Adrenal gland (tissue), 12 donors: ENCODE data around the gene PWWP2B. TPM values are rescaled to one million over a fixed set of nuclear protein-coding genes. Genes with fewer than 3 reads are reported as not detected.

ENCODE experiments used
- DNase-seq, 7 donors: peaks; one replicate each; pipeline ENCODE4 v3.0.0-alpha.2; 2019 to 2020
- H3K27ac ChIP-seq, 5 donors: fragments of 200-600 bp; sonication (generic) in 4 of 5; 1 replicate in 3 of 5; 2 replicates in 2 of 5; pipeline versions ENCODE4 v1.5.1 to v1.8.0; 2016 to 2020; ENCODE audit warnings: mild to moderate bottlenecking in 1 of 5
- H3K27me3 ChIP-seq: fragments of 200-600 bp; 2 replicates; pipeline ENCODE4 v1.8.0; 2021
- H3K36me3 ChIP-seq, 2 donors: fragments of 200-600 bp; replicated peaks in 1 of 2; 1 replicate in 1 of 2; 2 replicates in 1 of 2; pipeline versions ENCODE4 v1.5.1 to v1.8.0; 2018 to 2022
- H3K4me1 ChIP-seq, 2 donors: fragments of 200-600 bp; replicated peaks in 1 of 2; 1 replicate in 1 of 2; 2 replicates in 1 of 2; pipeline versions ENCODE4 v1.5.1 to v1.8.0; 2018 to 2021
- H3K4me3 ChIP-seq, 4 donors: fragments of 200-600 bp; sonication (generic) in 3 of 4; one replicate each; pipeline ENCODE4 v1.5.1; 2016 to 2018
- H3K9me3 ChIP-seq, 3 donors: fragments of 200-600 bp; sonication (generic) in 1 of 3; replicated peaks in 1 of 3; 1 replicate in 2 of 3; 2 replicates in 1 of 3; pipeline versions ENCODE4 v1.5.1 to v1.8.0; 2016 to 2021
- POLR2A ChIP-seq, 2 donors: fragments of 450-650 bp; IDR thresholded peaks; one replicate each; pipeline ENCODE4 v1.6.1; 2017; ENCODE audit warnings: antibody characterized with exemption in 2 of 2, mild to moderate bottlenecking in 2 of 2, moderate library complexity in 1 of 2
- WGBS, 4 donors: extraction: QIAGEN DNeasy Blood & Tissue Kit in 2 of 4; methylation state at CpG; one replicate each; pipeline versions ENCODE4 v1.1.5 to v1.1.7; 2013 to 2017; 5-methylcytosine and 5-hydroxymethylcytosine counted together
- intact Hi-C, 2 donors: fragments of 100-400 bp; cut with DNase I; formaldehyde crosslinking; loops; one replicate each; pipeline versions ENCODE4 v1.14.1 to v1.15.0; 2022 to 2023
- polyA plus RNA-seq, 3 donors: library from polyadenylated mRNA; stranded (reverse); fragments of 200-250 nt in 2 of 3; fragments of 350-450 nt in 1 of 3; fragmentation: Illumina TruSeq in 1 of 3; extraction: RNeasy Lipid Tissue Mini Kit (QIAGEN cat#74804) in 1 of 3; gene quantifications; one replicate each; pipeline ENCODE4 v1.2.3, GENCODE V29; 2013 to 2014
- total RNA-seq, 9 donors: library from RNA; depleted of rRNA in 4 of 9; stranded (reverse); fragments of >200 nt in 4 of 9; fragments of 120-200 nt in 1 of 9; fragmentation: NEBNext Ultra II Directional in 1 of 9; extraction: Animal tissue kit (Norgen Biotek cat#: 25700) in 1 of 9; gene quantifications; one replicate each; pipeline versions ENCODE4 v1.1.0 to v1.2.4, GENCODE V29; 2013 to 2023
- TF ChIP-seq, protein P1 (sequence below), 6 experiments: fragments of 450-650 bp in 4 of 6; fragments of 200-600 bp in 2 of 6; sonication (generic) in 1 of 6; IDR thresholded peaks; 1 replicate in 5 of 6; 2 replicates in 1 of 6; pipeline versions ENCODE4 v1.5.1 to v1.8.0; 2016 to 2021; ENCODE audit warnings: antibody characterized with exemption in 6 of 6, mild to moderate bottlenecking in 2 of 6, moderate library complexity in 1 of 6
- donor health status: healthy with polysubstance abuse.
- donor health status: Bipolar disorder and iron deficiency.
- donor health status: DM: yes; HTN: yes; CAD: no.
- donor health status: DM: no; HTN: no; CAD: no.
- donor health status: DM: no; HTN: no; CAD: no.
- donor health status: DM: yes; HTN: yes; CAD: no.

PWWP2B gene
- total and polyA plus RNA-seq, 12 donors: 3.4 to 75.3 (median 40.7) TPM

DNA sequence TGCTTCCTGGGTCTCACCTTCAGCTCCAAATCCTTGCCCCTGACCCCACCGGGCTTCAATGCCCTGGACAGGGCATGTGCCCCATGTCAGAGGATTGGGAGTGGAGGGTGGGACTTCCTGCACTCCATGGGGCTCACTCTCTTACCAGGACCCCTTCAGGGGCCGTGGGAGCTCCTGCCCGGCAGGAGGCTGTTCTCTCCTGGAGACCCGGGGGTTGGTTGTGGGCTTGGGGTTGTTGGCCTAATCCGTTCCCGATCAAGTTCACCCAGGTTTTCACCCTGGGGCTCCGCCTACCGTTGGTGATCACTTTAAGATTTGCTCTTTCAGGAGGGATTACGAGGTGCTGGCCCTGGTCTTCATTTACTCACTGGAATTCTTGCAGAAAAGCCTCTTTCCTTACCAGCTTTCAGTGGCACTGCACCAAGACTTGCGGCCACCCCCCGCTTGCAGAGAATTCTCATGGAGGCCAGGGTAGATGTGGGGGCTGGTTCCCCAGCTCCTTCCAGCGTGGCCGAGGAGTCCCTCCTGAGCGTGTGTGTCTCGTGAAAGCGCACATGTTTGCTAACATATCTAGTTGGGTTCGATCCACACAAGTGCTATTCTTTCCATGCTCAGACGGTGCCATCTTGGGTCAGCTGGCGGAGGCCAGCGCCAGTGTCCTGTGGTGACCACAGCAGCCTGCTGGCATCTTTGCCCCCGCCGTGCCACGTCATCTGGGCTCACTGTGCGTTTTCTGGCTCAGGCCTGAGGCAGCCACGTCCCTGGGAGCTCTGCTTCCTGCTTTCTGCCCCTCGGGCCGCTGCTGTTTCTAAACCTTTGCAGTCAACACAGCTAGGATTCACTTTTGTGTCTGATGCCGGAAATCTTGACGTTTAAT is 15.6 kb downstream of the PWWP2B start:
- WGBS, 4 donors: 50 to 62% (median 53%) methylated on average over 28 to 29 of the region's 29 CpGs
- TF ChIP-seq POLR2A (IDR thresholded peaks at IDR 0.05): no peak
- TF ChIP-seq, protein P1, sequence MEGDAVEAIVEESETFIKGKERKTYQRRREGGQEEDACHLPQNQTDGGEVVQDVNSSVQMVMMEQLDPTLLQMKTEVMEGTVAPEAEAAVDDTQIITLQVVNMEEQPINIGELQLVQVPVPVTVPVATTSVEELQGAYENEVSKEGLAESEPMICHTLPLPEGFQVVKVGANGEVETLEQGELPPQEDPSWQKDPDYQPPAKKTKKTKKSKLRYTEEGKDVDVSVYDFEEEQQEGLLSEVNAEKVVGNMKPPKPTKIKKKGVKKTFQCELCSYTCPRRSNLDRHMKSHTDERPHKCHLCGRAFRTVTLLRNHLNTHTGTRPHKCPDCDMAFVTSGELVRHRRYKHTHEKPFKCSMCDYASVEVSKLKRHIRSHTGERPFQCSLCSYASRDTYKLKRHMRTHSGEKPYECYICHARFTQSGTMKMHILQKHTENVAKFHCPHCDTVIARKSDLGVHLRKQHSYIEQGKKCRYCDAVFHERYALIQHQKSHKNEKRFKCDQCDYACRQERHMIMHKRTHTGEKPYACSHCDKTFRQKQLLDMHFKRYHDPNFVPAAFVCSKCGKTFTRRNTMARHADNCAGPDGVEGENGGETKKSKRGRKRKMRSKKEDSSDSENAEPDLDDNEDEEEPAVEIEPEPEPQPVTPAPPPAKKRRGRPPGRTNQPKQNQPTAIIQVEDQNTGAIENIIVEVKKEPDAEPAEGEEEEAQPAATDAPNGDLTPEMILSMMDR (IDR thresholded peaks at IDR 0.05): no peak
- Histone ChIP-seq H3K27me3 (no peaks in the 10 kb centered on the region), H3K4me3 (no peak overlapping the region), H3K9me3 (no peaks in the 10 kb centered on the region), H3K4me1 (peaks cover 75 to 87% of the 10 kb centered on the region in 2 donors), H3K36me3 (no peaks in the 10 kb centered on the region), H3K27ac (peak overlapping the region; percentile 89 to 98 (median 94))
- DNase-seq: peak; percentile 83 to 94 (median 90)
- intact Hi-C loops: no loop called here

DNA sequence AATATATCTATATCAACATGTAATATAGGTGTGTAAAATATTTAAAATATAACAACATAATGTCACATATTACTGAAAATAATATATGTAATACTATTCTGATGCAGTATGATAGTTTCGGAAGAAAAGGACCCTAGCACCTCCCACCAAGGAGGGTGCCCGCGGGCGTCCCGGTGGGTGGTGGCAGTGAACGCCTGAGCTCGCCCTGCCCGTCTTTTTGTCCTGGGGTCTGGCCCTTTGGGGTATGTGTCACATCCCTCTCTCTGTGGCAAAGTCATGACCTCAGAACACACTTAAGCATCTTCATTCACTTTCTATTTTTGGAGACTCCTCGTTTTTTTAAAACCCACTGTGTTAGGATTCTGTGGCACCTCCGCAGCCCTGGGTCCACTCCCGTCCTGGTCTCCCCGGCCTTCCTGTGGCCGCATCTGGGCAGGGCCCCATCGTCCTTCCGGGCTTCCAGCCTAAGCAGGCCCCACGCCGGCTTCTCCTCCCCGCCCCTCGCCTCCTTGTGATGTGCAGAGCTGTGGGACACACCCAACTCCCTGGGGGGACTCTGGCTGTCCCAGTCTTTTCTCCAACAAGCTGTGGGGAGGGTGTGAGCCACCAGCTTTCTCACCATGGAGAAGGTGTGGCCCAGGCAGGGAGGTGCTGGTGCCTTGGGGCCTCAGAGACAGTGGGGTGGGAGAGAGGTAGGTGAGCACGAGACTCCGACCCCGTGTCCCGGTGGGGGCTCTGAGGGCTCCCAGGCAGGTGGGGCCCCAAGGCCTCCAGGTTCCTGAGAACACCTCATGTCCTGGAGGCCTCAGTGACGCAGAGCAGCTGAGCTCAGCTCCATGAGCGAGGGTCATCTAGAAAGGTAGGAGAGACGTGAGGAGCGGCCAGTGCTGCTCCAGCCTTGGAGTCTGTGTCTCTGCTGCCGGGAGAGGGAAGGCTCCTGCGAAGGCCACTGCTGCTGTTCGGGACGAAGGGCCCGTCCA is 16.5 kb downstream of the PWWP2B start:
- 50 to 63% (median 55%) methylated on average over 19 to 32 of the region's 32 CpGs for WGBS, 4 donors
- no peaks in the 10 kb centered on the region for H3K36me3 ChIP-seq
- TF ChIP-seq, protein P1 (IDR thresholded peaks at IDR 0.05): no peak
- peak in 1 of 2 donors; percentile 45 for TF ChIP-seq POLR2A (IDR thresholded peaks at IDR 0.05)
- no peaks in the 10 kb centered on the region for H3K27me3 ChIP-seq
- peak in 5 of 7 donors; percentile 70 to 81 (median 72) for DNase-seq
- peaks cover 75 to 87% of the 10 kb centered on the region in 2 donors for H3K4me1 ChIP-seq
- no peak overlapping the region for H3K4me3 ChIP-seq
- H3K27ac ChIP-seq: peak overlapping the region; percentile 89 to 98 (median 94)
- intact Hi-C loops: no loop called here
- H3K9me3 ChIP-seq: no peaks in the 10 kb centered on the region

DNA sequence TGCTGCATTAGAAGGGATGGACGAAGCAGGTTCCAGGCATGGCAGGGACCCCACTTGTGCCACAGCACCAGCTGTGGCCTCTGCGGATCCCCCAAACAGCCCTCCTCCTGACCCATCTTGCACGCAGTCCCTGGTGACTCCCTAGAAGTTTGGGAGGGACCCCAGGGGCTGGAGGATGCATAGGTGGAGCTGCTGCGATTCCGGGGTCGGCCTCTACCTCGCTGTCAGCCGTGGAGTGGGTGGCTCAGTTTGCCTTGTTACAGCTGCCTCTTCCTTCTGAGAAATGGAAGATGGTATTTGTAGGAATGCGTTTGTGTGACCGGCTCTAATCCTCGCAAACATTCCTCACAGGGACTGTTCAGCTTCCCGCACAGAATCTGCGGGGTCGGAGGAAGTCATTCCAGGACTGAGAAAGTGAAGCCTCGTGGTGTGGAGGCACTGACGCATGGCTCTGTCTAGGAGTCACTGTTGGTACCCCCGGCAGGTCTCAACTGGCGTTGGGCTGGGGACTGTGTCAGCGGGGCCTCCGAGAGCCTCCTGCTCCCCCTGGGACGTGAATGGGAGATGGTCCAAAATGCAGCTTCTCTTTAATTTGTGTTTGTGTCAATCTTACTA is 17.5 kb downstream of the PWWP2B start:
- no peak for DNase-seq
- no peak overlapping the region for H3K4me3 ChIP-seq
- 80 to 90% (median 85%) methylated on average over 18 to 21 of the region's 21 CpGs for WGBS, 4 donors
- H3K9me3 ChIP-seq: no peaks in the 10 kb centered on the region
- H3K27ac ChIP-seq: peak overlapping the region in 3 of 5 donors; percentile 92 to 98 (median 98)
- intact Hi-C loops: no loop called here
- no peaks in the 10 kb centered on the region for H3K36me3 ChIP-seq
- peaks cover 75 to 85% of the 10 kb centered on the region in 2 donors for H3K4me1 ChIP-seq
- no peaks in the 10 kb centered on the region for H3K27me3 ChIP-seq
- TF ChIP-seq, protein P1 (IDR thresholded peaks at IDR 0.05): no peak
- TF ChIP-seq POLR2A (IDR thresholded peaks at IDR 0.05): no peak
